HepG2 (cell line): Measurements from ENCODE around the gene ABCG4. TPM values are rescaled to one million over a fixed set of nuclear protein-coding genes. Genes with fewer than 3 reads are reported as not detected.

Experiments used
- ATAC-seq: fragments of 200-7000 bp; cut with Tn5 transposase; 3 replicates; pipeline ENCODE4 v1.9.1; 2020; ENCODE audit warnings: mild to moderate bottlenecking, moderate library complexity
- BruUV-seq: library from RNA; stranded (reverse); fragments of 400-500 nt; replicated peaks from 2 replicates; lab custom pipeline; 2021; lab: Mats Ljungman, UMichigan
- CTCF ChIA-PET: fragments of 300-600 bp; formaldehyde crosslinking; extraction: SDS; loops from one replicate; lab custom pipeline; 2021; ENCODE audit warnings: low total read pairs, inconsistent platforms, low intra/inter-chr PET ratio; lab: Yijun Ruan, JAX
- POLR2A ChIA-PET: fragments of 350-600 bp; sonication (Branson Sonifier 250); formaldehyde crosslinking; loops from one replicate; lab custom pipeline; 2020; ENCODE audit warnings: antibody characterized with exemption, inconsistent platforms; lab: Yijun Ruan, JAX
- DNase-seq: peaks from one replicate; pipeline ENCODE4 v3.0.0-alpha.2; 2015; ENCODE audit warnings: low spot score
- FAIRE-seq: peaks from 3 replicates; lab custom pipeline; 2011; peaks lifted over from hg19 to GRCh38; lab: Jason Lieb, UNC
- H2AFZ ChIP-seq: one replicate; pipeline ENCODE4 v1.6.1; 2011; ENCODE audit warnings: low read length, inconsistent platforms
- H3K27ac ChIP-seq: fragments of 300-600 bp; 3 replicates; pipeline ENCODE4 v1.8.0; 2011; ENCODE audit warnings: mixed run types, mild to moderate bottlenecking, mixed read lengths, low read length, inconsistent platforms; ENCODE audit not compliant: insufficient read depth; ENCODE audit errors: extremely low read length
- H3K27me3 ChIP-seq, 2 experiments: fragments of 200-600 bp in 1 of 2; 2 replicates in 1 of 2; 3 replicates in 1 of 2; pipeline versions ENCODE4 v1.6.0 to v1.8.0; 2011; ENCODE audit warnings: low read length in 2 of 2, mild to moderate bottlenecking in 2 of 2, moderate library complexity in 2 of 2, inconsistent platforms in 1 of 2; ENCODE audit not compliant: insufficient read depth in 2 of 2, control insufficient read depth in 1 of 2
- H3K36me3 ChIP-seq, 2 experiments: fragments of 200-600 bp in 1 of 2; replicated peaks in 1 of 2; 2 replicates in 1 of 2; 3 replicates in 1 of 2; pipeline versions ENCODE4 v1.5.1 to v1.8.0; 2011; ENCODE audit warnings: low read length in 2 of 2, inconsistent platforms in 1 of 2; ENCODE audit not compliant: insufficient read depth in 2 of 2, control insufficient read depth in 1 of 2
- H3K4me1 ChIP-seq: 2 replicates; pipeline ENCODE4 v1.5.1; 2012; ENCODE audit warnings: low read length, inconsistent platforms; ENCODE audit not compliant: insufficient read depth
- H3K4me2 ChIP-seq: 2 replicates; pipeline ENCODE4 v1.6.0; 2011; ENCODE audit warnings: low read depth, low read length, inconsistent platforms
- H3K4me3 ChIP-seq, 3 experiments: fragments of 200-600 bp in 1 of 3; sonication (generic), shearing (Covaris generic) in 1 of 3; replicated peaks in 1 of 3; 2 replicates each; pipeline ENCODE4 v1.5.1; 2011 to 2016; ENCODE audit warnings: low read length in 3 of 3, inconsistent platforms in 2 of 3, low read depth in 2 of 3, mild to moderate bottlenecking in 2 of 3, control low read depth in 1 of 3, mixed read lengths in 1 of 3; ENCODE audit not compliant: insufficient read depth in 1 of 3
- H3K79me2 ChIP-seq: one replicate; pipeline ENCODE4 v1.6.1; 2011; ENCODE audit warnings: low read length, inconsistent platforms; ENCODE audit not compliant: insufficient read depth
- H3K9ac ChIP-seq: 2 replicates; pipeline ENCODE4 v1.6.0; 2011; ENCODE audit warnings: mild to moderate bottlenecking, low read depth, low read length, inconsistent platforms; ENCODE audit not compliant: insufficient read depth
- H3K9me3 ChIP-seq: 2 replicates; pipeline ENCODE4 v1.5.1; 2012; ENCODE audit warnings: mild to moderate bottlenecking, low read length
- H4K20me1 ChIP-seq: 2 replicates; pipeline ENCODE4 v1.6.0; 2011; ENCODE audit warnings: inconsistent platforms, mild to moderate bottlenecking, low read length, moderate library complexity; ENCODE audit not compliant: insufficient read depth
- EED ChIP-seq: sonication (generic); formaldehyde crosslinking; IDR thresholded peaks from 2 replicates; pipeline ENCODE4 v1.5.0; 2020; ENCODE audit warnings: mild to moderate bottlenecking, missing genetic modification reagents
- HMGXB4 ChIP-seq, 2 experiments: sonication (generic) in 1 of 2; formaldehyde crosslinking in 1 of 2; IDR thresholded peaks; 2 replicates each; pipeline versions ENCODE4 v1.4.0 to v1.6.1; 2018 to 2020; ENCODE audit warnings: missing genetic modification reagents in 2 of 2, borderline replicate concordance in 1 of 2, low read depth in 1 of 2, mild to moderate bottlenecking in 1 of 2, missing biosample characterization in 1 of 2
- NFKB2 ChIP-seq: sonication (generic); formaldehyde crosslinking; IDR thresholded peaks from 2 replicates; pipeline ENCODE4 v1.4.0; 2020; ENCODE audit warnings: missing genetic modification reagents, borderline replicate concordance
- ZNF546 ChIP-seq: sonication (generic); formaldehyde crosslinking; conservative IDR thresholded peaks from 2 replicates; pipeline ENCODE4 v1.8.1; 2023; ENCODE audit warnings: mild to moderate bottlenecking, missing genetic modification reagents
- ZNF570 ChIP-seq: sonication (generic); formaldehyde crosslinking; IDR thresholded peaks from 2 replicates; pipeline ENCODE4 v1.4.0; 2020; ENCODE audit warnings: mild to moderate bottlenecking, missing genetic modification reagents, borderline replicate concordance
- ZNF878 ChIP-seq: sonication (generic); formaldehyde crosslinking; IDR thresholded peaks from 2 replicates; pipeline ENCODE4 v1.8.1; 2023; ENCODE audit warnings: mild to moderate bottlenecking, missing genetic modification reagents, moderate library complexity
- WGBS: methylation state at CpG from one replicate; pipeline ENCODE4 v1.1.6; 2017; ENCODE audit warnings: low lambda C conversion rate; 5-methylcytosine and 5-hydroxymethylcytosine counted together
- in situ Hi-C: cut with HindIII; loops from 2 replicates; pipeline ENCODE4 v1.10.0; 2017; ENCODE audit warnings: low pct_unique_long_range_greater_than_20kb; ENCODE audit not compliant: extremely low pct_ligation_motif_present
- intact Hi-C: fragments of 100-400 bp; cut with micrococcal nuclease; formaldehyde crosslinking; loops from one replicate; pipeline ENCODE4 v1.10.0; 2022; ENCODE audit not compliant: unreplicated experiment
- polyA plus RNA-seq, 8 experiments: library from polyadenylated mRNA; depleted of rRNA in 3 of 8; stranded (reverse) in 7 of 8; unstranded in 1 of 8; fragments of >200 nt; fragmentation: Illumina TruSeq in 4 of 8; extraction: Trizol in 4 of 8; gene quantifications; 2 replicates each; pipeline versions ENCODE4 v1.2.1 to v1.2.3, GENCODE V29; 2011 to 2016; ENCODE audit warnings: low read depth in 4 of 8, missing spikeins in 1 of 8, mixed read lengths in 1 of 8; ENCODE audit not compliant: insufficient read depth in 1 of 8
- total RNA-seq, 5 experiments: library from RNA; depleted of rRNA; stranded (reverse); fragments of >200 nt; fragmentation: Illumina TruSeq; extraction: Trizol; gene quantifications; 2 replicates each; pipeline ENCODE4 v1.2.3, GENCODE V29; 2016; ENCODE audit warnings: low read depth in 1 of 5
- TF ChIP-seq, protein P1 (sequence below): IDR thresholded peaks from 2 replicates; pipeline ENCODE4 v1.6.1; 2016
- TF ChIP-seq, protein P2 (sequence below): sonication (generic); formaldehyde crosslinking; IDR thresholded peaks from 2 replicates; pipeline ENCODE4 v1.4.0; 2020; ENCODE audit warnings: missing genetic modification reagents
- TF ChIP-seq, protein P3 (sequence below): sonication (generic); formaldehyde crosslinking; conservative IDR thresholded peaks from 2 replicates; pipeline ENCODE4 v1.4.0; 2020; ENCODE audit warnings: mild to moderate bottlenecking, missing genetic modification reagents, moderate library complexity

ABCG4 gene
- total and polyA plus RNA-seq, 2 of the 13 experiments (the other 11 are each of a cell fraction or from before 2014, with no cell fraction given): not detected

DNA sequence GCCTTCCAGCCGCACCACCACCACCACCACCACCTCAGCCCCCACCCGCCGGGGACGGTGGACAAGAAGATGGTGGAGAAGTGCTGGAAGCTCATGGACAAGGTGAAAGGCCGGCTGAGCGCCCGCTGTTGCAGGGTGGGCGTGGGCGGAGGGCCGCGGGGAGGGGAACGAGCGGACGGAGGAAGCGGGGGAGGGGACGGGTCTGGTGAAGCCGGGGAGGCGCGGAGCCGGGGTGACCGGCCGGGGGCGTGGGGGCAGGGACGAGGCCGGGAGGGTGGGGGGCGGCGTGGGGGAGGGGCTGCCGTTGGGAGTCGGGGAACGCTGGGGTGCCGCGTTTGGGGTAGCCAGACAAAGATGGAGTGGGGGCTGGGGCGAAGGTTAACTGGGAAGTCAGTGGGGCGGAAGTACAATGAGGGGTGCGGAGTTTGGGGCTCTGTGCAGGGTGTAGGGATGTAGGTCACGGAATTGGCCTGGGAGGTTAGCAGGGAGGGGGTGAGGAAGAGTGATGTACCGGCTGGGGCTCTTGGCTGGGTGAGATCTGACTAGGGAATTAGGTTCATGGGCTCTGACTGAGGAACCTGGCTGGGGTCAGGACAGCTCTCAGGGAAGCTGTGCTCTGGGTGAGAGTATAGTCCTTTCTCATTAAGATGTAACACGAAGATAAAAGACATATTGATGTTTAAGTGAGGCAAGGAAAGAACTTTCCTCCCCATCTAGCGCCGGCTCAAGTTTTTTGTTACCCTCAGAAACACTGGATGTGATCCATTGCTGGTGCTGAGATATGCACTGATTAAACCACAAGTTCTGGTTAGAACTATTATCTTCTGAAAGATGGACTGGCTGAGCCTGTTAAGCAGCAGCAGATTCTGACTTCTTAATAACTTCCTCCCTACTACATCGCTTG is 57.9 kb downstream of the ABCG4 start:
- Histone ChIP-seq H3K36me3 (no peaks in the 10 kb centered on the region), H3K27me3 (no peaks in the 10 kb centered on the region; a peak in 1 of 5 replicates), H3K4me3 (peak overlapping the region; percentile 89 to 99 (median 96)), H3K4me1 (peaks cover 32% of the 10 kb centered on the region), H3K9me3 (no peaks in the 10 kb centered on the region), H2AFZ (no peak overlapping the region), H4K20me1 (no peaks in the 10 kb centered on the region), H3K27ac (peak overlapping the region; percentile 76), H3K9ac (peak overlapping the region; percentile 79), H3K79me2 (peaks cover 32% of the 10 kb centered on the region), H3K4me2 (peak overlapping the region; percentile 94)
- TSS peak; percentile 76 for BruUV-seq
- intact Hi-C loops (loop anchor here (2.0 to 10.0 kb wide), 2 partner anchors 118 to 266 kb away; no protein-coding TSS in a partner anchor), in situ Hi-C loops (no loop called here)
- DNase-seq (no peak), FAIRE-seq (no peak), ATAC-seq (peak; percentile 55)
- 2% methylated on average over 41 of the region's 41 CpGs for whole genome bisulfite sequencing
- ChIA-PET POLR2A (interaction anchor here (0.6 to 1.3 kb wide), 12 partner anchors 10 to 414 kb away, joined by 3 to 4 read pairs (median 3); partner anchors contain the start of genes HINFP, HMBS, NLRX1 and VPS11), CTCF (no interaction called here)
- TF ChIP-seq ZNF570 (CRISPR knock-in tag): no peak
- TF ChIP-seq EED (CRISPR knock-in tag): 0 out of 2 replicates have a peak, but pooled peaks have one; percentile 32
- 0 out of 2 replicates have a peak, but pooled peaks have one; percentile 1 for TF ChIP-seq ZNF546 (CRISPR knock-in tag)
- TF ChIP-seq NFKB2 (CRISPR knock-in tag): no peak
- TF ChIP-seq, protein P1, sequence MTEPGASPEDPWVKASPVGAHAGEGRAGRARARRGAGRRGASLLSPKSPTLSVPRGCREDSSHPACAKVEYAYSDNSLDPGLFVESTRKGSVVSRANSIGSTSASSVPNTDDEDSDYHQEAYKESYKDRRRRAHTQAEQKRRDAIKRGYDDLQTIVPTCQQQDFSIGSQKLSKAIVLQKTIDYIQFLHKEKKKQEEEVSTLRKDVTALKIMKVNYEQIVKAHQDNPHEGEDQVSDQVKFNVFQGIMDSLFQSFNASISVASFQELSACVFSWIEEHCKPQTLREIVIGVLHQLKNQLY (CRISPR knock-in tag): no peak
- TF ChIP-seq, protein P2, sequence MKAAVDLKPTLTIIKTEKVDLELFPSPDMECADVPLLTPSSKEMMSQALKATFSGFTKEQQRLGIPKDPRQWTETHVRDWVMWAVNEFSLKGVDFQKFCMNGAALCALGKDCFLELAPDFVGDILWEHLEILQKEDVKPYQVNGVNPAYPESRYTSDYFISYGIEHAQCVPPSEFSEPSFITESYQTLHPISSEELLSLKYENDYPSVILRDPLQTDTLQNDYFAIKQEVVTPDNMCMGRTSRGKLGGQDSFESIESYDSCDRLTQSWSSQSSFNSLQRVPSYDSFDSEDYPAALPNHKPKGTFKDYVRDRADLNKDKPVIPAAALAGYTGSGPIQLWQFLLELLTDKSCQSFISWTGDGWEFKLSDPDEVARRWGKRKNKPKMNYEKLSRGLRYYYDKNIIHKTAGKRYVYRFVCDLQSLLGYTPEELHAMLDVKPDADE (CRISPR knock-in tag): 0 out of 2 replicates have a peak, but pooled peaks have one; percentile 53
- 0 out of 2 replicates have a peak, but pooled peaks have one; percentile 27 for TF ChIP-seq ZNF878 (CRISPR knock-in tag)
- TF ChIP-seq, protein P3, sequence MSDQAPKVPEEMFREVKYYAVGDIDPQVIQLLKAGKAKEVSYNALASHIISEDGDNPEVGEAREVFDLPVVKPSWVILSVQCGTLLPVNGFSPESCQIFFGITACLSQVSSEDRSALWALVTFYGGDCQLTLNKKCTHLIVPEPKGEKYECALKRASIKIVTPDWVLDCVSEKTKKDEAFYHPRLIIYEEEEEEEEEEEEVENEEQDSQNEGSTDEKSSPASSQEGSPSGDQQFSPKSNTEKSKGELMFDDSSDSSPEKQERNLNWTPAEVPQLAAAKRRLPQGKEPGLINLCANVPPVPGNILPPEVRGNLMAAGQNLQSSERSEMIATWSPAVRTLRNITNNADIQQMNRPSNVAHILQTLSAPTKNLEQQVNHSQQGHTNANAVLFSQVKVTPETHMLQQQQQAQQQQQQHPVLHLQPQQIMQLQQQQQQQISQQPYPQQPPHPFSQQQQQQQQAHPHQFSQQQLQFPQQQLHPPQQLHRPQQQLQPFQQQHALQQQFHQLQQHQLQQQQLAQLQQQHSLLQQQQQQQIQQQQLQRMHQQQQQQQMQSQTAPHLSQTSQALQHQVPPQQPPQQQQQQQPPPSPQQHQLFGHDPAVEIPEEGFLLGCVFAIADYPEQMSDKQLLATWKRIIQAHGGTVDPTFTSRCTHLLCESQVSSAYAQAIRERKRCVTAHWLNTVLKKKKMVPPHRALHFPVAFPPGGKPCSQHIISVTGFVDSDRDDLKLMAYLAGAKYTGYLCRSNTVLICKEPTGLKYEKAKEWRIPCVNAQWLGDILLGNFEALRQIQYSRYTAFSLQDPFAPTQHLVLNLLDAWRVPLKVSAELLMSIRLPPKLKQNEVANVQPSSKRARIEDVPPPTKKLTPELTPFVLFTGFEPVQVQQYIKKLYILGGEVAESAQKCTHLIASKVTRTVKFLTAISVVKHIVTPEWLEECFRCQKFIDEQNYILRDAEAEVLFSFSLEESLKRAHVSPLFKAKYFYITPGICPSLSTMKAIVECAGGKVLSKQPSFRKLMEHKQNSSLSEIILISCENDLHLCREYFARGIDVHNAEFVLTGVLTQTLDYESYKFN (CRISPR knock-in tag): 0 out of 2 replicates have a peak, but pooled peaks have one; percentile 10
- TF ChIP-seq HMGXB4 (CRISPR knock-in tag; IDR thresholded peaks at IDR 0.05; ENCODE audit: borderline replicate concordance in 1 of 2, low read depth in 1 of 2): peak in 1 of 2 experiments; percentile 77; a peak in 1 of 4 replicates
